Measurements from ENCODE around the gene ISY1.

DNA sequence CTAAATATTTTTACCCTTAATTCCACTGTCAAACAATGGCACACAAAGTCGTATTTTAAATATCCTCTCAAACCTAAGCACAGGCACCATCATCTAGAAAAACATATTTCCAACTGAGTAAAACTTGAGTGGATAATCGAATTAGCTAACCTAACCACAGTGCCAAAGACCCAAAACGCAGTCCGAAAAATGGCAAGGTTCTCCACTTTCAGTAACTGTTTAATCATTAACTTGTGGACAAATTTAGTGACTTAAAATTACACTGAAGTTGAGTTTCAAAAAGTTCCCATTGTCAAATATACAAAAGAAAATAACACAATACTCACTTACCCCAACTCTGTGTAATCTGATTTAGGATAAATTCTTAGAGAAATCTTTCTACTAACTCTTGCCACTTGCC, 12.9 kb upstream of the ISY1 start:
- TF ChIP-seq BHLHE40 (IDR thresholded peaks at IDR 0.05; ENCODE audit: low read depth, low read length) = no peak
- TF ChIP-seq, protein P1, sequence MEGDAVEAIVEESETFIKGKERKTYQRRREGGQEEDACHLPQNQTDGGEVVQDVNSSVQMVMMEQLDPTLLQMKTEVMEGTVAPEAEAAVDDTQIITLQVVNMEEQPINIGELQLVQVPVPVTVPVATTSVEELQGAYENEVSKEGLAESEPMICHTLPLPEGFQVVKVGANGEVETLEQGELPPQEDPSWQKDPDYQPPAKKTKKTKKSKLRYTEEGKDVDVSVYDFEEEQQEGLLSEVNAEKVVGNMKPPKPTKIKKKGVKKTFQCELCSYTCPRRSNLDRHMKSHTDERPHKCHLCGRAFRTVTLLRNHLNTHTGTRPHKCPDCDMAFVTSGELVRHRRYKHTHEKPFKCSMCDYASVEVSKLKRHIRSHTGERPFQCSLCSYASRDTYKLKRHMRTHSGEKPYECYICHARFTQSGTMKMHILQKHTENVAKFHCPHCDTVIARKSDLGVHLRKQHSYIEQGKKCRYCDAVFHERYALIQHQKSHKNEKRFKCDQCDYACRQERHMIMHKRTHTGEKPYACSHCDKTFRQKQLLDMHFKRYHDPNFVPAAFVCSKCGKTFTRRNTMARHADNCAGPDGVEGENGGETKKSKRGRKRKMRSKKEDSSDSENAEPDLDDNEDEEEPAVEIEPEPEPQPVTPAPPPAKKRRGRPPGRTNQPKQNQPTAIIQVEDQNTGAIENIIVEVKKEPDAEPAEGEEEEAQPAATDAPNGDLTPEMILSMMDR (conservative IDR thresholded peaks at IDR 0.05; ENCODE audit: low read depth, low read length) = no peak
